Astrocyte (in vitro differentiated cells and primary cell): ENCODE measurements around the gene CHERP.

ENCODE experiments used
- CTCF ChIP-seq: IDR thresholded peaks from 2 replicates; pipeline ENCODE4 v1.5.1; 2011; ENCODE audit warnings: low read depth, mild to moderate bottlenecking, inconsistent platforms, low read length, moderate library complexity; ENCODE audit not compliant: insufficient read depth
- EZH2 ChIP-seq: IDR thresholded peaks from 2 replicates; pipeline ENCODE4 v1.6.1; 2012; ENCODE audit warnings: mild to moderate bottlenecking, low read length, inconsistent platforms; ENCODE audit not compliant: insufficient read depth

GRCh38 chr19:16472992-16473391 is 69.2 kb downstream of the CHERP start:
- TF ChIP-seq EZH2 = no peak
- no peak for TF ChIP-seq CTCF
